Measurements from ENCODE around the gene QRICH2.

The QRICH2 gene

DNA sequence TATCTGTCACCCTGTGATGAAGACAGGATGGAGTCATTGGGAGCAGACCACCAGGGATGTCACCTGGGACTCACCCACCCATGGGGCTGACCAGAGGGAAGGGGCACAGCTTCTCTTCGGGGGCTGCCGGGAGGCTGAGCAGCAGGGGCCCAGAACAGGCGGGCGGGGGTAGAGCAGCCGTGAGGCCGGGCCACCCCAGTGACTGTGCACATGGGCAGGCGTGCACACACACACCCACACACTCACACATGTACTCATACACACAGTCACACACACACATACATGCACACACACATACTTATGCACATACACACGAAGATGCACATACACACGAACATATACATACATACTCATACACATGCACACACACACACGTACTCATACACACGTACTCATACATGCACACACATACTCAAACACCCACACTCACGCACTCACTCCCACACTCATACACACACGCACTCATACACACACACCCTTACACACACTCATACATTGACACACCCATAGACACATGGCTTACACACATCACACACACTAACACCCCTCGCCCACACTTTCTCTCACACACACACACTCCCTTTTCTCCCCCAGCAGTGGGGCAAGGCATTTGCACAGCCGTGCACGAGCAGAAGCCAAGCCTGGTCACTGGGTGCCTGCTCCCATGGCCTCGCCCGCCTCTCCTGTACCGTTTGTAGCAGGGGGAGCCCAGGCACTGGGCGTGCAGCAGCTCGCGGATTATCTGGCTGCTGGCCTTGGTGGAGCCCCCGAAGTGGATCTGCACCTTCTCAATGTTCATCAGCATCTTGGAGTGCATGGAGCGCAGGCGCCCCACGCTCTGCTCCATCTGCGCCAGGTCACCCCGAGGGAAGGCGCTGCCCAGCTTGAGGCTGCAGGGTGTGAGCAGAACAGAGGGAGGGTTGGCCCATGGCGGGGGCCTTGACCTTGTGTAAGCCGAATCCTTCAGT lies 30.5 kb downstream of the QRICH2 start:
- DNase-seq, result no peak

DNA sequence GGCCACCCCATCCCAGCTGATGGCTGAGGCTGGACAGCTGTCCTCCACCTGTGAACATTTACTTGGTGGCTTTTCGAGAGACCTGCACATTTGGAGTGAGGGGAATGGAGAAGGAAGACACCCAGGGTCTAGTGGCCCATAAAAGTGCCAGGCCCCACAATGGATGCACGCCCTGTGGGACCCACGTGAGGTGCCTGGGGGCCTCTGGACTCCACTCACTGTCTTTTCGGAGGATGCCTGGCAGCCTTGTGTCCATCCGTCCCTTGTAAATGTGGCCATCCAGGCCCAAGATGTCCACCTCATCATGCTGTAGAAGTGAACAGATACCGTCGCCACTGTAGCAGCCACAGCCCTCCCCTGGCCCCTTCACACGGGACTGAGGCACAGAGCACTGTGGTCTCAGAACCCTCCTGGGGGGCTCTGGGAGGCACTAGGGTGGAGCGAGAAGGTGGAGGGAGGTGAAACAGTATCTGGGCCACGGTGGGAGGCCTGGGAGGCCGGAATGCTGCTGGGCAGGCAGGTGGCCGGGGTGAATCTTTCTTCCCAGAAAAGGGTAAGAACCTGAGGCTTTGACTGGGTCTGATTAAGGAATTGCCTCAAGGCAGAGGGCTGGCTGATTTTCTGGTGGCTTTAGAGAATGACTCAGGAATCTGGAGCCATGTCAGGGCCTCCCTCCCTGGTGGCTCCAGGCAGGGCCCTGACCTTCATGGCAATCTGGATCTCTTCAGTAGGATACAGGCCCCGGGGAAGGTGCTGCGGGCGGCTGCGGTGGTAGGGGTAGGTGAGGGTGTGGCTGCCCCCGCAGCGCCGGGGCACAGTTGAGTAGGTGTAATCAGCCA lies 31.4 kb downstream of the QRICH2 start:
- DNase-seq, result no peak

DNA sequence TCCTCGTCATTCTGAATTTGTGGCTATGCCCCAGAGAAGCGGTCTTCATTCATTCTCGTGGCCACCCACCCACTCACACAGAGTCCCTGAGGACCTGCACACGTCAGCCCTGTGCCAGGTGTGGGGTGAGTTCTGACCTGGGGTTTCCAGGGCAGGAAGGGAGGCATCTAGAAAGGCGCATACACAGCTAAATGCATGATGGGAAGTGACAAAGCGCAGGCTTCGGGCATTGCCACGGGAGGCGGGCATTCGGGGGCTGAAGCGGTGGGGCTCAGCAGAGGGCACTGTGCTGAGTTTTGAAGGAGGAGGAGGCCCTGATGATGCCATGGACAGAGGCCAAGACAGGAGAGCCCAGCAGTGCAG lies 32.0 kb downstream of the QRICH2 start:
- DNase-seq, result no peak

DNA sequence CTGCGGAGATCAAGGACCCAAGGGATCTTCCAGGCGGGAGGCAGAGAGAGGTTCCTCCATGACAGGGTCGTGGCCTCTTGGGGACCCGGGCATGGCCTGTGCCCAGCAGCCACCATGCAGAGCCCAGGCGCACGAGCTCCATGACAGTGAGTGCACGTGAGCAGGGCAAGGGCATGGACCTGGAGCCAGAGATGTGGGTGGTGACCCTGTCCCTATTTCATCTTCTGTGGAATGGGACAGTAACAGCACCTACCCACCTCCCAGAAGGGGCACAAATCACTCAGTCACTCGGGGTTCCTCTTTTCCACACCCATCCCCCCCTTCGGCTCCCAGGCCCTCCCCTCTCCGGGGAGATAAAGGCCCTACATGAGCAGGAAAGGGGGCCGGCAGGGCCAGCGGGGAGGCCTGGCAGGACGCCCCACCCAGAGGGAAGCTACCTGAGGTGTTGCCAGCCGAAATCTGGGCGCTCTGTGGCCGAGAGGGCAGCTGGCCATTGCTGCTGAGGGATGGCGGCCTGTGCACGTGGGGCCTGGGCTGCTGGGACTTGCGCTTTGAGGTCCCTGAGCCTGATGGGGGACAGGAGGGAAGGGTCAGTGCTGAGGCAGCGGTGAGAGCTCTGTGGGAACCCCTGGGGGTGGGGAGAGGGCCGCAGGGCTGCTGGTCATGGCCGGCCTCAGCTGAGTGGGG lies 32.6 kb downstream of the QRICH2 start:
- DNase-seq, result no peak

DNA sequence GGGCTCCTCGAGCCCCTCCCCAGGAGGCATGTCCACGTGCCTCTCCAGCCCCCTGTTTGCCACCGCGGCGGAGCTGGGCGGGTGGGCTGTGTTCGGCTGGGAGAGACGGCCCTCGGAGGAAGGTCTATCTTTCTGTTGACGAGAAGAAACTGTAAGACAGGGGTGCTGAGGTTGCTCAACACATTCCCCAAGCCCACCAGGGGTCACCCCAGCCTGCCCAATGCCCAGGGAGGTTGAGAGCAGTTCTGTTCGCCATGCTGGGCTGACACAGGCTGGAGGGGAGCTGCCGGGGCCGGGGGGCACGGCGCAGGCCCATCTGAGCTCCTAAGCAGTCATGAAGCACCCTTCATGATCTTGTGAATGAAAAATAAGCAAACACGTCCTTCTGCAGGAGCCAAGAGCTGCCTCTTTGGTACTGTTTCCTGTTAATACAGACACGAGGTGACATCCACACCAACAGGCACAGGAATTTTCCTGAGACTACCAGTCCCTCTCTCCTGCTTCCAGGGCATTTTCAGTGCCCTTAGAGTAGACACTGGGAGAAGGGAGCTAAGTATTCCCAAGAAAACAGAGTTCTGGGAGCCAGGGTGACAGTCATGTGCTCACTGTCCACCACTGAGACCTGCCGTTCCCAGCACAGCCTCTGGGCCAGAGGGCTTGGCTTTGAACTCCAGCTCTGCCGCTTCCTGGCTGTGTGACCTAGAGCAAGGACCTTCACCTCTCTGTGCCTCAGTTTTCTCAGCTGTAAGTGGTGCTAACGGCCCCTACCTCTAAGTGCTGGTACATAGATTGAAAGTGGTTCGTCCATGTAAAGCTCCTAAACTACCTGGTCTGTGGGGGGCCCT lies 33.7 kb downstream of the QRICH2 start:
- no peak for DNase-seq

DNA sequence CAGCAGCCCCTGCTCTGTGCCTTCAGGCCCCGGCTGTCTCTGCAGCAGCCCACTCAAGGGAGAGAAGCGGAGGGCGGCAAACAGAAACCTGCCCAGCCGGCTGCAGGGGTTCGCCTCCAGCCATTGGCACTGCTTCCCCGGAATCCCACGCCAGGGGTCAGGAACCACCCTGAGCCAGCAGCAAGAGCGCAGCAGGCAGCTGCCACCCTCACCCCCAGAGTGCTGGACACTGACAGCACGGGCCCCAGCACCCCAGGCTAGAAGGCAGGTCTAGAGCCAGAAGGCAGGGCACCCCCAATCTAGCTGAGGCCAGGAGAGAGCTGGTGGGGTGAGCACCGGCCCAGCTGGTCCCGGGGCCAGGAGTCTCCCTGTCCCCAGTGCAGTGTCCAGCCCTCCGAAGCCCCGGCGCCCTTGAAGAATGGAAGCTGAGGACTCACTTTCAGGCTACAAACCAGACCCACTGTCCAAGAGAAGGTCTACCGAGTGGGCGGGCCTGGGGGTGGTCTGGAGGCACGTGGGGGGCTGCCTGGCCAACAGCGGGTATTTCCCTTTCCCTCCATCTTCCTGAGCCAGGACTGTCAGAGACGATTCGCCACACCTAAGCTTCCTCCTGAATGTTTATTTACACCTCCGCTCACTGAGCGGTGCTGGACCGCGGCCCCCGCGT lies 34.5 kb downstream of the QRICH2 start:
- DNase-seq, result no peak

DNA sequence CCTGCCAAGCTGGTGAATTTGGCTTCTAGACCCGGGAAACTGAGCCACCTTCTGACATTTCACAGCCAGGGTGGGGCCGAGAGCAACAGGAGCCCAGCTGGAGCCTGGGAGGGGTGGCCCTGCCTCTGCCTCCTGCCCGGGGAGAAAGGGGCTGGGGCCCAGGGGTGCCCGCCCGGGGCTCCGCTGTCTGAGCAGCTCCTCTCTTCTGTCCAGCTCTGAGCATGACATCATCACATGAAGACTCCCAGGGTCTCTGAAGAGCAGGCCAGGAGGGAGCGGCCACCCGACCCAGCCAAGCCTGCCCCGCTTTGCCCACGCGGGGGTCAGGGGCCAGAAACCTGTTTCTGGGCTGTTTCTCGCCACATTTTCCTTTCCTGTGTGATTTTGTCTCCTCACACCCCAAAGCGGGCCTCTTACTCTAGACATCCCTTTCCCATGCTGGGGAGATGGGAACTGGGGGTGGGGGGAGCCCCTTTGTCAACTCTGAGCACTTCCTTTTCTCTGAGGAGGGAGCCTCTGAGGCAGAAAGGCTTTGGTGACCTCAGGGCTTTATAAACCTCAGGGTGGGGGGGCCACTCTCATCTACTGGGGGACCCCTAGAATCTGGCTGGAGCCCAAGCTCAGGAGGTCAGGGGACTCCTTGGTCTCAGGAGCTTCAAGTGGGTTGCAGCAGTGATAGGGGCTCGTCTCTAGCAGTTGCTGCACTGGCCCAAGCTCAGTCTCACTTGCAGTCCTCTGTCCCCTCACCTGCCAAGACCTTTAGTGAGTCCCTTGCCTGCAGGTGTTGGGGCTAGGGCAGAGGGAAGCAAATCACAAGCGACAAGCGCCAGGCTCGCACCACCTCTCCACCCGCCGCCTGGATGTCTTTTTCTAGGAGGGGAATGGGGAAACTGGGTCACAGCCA lies 35.3 kb downstream of the QRICH2 start:
- DNase-seq, result peak; percentile 51 to 53

DNA sequence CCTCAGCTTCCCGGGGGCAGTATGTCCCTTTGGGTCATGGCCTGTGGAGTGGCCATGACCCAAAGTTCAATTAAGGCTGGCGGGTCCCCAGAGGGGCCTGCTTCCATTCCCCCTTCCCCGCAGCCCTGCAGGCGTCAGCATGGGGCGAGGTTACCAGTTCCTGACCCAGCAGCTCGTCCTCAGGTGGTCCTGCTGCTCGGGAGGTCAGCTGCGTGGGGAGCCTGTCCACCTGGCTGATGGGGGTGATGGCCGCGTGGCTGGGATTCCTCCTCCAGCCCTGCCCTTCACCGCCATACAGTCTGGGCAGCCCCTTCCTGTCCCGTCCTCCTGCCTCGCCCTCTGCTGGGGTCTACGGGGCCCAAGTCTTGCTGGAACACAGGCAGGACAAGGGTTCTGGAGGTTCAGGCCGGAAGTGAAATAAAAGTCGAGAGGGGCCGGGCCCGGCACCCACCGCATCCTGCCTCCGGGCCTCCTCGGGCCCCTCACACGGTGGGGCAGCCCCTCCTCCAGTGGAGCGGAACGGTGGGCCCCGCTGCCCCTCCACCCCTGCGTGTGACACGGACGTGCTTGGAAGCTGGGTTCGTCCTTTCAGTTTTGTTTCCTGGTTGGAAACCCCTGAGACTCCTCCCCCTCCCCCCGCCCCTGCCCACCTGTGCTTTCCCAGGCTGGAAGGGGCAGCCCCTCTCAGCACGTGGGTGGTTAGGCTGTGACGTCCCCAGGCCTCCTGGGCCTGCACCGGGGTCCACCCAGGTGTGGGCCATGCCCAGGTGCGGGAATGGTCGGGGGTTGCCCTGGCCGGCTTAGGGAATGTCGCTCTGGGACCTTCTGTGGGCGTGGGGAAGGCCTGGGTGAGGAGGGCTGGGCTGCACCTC lies 36.2 kb downstream of the QRICH2 start:
- peak; percentile 83 to 90 for DNase-seq

DNA sequence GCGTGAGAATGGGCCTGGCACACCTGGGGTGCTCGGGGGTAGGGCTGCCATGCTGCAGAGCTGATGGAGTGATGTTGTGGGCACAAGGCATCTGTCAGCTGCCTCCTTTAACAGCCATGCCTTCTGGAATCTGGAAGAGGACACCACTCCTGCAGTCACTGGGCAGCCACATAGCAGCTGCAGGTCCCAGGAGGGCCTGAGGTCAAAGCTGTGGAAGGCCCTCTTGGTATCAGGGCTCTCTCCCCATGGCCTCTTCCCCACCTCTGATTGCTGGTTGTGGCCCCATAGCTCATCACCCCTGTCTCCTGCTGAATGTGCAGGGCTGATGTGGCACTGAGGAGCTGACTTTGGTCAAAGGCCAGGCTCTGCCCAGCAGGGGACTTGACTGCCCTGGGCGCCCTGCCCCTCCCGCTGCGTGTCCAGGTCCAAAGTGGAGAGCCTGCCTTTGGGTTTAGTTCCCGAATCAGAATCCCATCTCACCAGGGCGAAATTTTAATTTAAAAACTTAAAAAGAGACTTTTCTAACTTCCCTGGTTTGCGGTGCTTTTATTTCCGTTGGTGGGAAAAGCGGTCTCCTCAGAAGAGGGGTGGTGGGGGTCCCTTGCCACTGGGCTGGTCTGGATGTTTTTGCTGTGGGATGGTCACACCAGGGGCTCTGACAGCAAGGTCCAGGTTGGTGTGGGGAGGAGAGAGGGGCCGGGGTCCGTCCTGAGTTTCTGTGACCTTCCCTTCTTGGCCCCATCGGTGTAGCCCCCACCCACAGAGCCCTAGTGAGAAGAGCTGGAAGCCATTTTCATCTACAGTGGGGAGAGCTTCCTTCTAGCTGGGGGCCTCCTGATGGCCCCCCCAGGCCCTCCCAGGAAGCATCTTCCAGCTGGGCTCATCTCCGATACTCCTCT lies 37.1 kb downstream of the QRICH2 start:
- no peak for DNase-seq

DNA sequence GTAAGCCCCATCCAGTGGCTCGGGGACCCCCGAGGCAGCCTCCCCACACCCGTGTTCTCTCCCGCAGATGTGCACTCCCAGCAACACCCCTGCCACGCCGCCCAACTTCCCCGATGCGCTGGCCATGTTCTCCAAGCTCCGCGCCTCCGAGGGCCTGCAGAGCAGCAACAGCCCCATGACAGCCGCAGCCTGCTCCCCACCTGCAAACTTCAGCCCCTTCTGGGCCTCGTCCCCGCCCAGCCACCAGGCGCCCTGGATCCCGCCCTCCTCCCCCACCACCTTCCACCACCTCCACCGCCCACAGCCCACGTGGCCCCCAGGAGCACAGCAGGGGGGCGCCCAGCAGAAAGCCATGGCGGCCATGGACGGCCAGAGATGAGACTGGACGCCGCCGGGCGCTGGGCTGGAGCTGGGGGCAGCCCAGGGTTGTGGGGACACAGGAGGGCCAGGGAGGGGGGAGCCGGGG lies 37.9 kb downstream of the QRICH2 start:
- DNase-seq, result peak in 1 of 2 donors; percentile 22

DNA sequence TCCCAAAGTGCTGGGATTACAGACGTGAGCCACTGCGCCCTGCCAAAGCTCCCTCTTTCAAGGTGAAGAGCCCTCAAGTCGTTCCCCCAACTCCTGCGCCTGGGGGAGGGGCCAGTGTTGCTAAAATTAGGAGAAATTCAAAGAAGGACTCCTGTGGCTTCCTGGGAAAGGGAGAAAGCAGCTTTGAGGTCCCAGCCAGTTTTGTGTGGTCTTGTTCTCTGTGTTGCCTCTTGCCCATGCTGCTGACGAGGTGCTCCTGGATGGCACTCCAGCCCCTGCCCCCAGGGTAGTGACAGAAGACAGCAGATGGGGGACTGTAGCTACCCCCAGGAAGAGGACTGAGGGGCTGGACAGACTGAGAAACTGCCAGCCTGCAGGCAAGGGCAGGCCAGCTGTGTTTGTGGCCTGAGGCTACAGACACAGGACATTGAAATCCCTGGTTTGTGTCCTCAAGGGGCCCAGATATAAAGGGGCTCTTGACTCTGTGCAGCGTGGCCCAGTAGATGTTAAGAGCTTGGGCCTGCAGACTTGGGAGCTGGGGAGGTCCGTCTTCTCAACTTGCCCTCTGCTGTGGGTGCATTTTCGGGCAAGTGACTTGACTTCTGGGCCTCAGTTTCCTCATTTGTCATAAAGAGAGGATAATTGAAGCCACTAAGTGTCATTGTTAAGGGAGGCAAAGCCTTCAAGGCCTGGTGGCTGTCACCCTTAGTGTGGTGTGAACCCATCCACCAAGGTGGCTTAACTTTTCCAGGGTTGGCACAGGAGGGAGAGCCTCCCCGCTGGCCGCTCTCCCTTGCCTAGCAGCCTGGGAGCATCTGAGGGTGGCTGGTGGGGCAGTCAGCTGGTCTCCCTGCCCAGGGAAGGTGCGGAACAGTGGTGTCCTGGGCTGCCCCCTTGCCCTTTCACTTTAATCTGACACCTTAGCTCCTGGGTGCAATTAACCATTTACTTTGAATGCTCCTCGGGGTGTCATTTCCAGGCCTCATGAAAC lies 38.8 kb downstream of the QRICH2 start:
- DNase-seq, result no peak

DNA sequence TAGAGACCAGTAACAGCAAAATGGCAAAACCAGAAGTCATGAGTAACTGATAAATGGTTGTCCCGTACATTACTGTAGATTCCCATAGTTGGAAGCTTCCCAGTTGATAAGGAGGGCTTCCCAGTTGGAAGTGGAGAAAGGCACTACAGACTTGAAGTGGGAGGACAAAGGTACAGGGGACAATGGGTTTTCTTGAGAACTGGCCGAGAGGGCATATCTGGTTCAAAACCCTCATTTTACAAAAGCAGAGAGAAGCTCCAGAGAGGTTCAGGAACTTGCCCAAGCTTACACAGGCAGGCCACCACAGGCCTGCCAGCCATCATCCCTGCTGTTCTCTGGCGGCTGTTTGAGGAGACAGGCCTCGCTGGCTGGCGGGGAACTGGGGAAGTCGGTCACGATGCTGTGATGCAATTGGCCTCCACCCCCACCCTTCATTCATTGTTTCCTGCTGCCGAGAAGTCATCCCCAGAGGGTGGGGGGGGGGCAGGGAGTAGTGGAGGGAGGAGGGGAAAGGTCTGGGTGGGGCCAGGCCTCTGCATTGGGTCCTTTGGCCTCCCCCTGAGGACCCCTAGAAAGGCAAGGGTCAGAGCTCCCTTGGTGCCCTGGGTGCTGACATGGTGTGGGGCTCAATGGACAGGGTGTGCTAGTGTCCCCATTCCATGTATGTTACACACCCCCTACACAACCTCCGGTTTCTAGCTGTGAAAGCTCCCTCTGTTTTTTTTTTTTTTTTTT lies 39.9 kb downstream of the QRICH2 start:
- peak; percentile 80 to 85 for DNase-seq

DNA sequence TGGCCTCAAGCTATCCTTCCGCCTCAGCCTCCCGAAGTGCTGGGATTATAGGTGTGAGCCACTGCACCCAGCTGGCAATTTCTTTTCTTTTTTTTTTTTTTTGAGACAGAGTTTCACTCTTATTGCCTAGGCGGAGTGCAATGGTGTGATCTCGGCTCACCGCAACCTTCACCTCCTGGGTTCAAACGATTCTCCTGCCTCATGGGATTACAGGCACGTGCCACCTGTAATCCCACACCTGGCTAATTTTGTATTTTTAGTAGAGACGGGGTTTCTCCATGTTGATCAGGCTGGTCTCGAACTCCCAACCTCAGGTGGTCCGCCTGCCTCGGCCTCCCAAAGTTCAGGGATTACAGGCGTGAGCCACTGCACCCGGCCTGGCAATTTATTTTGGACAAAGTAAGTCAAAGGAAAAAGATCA lies 40.5 kb downstream of the QRICH2 start:
- DNase-seq, result peak in 1 of 2 donors; percentile 37

DNA sequence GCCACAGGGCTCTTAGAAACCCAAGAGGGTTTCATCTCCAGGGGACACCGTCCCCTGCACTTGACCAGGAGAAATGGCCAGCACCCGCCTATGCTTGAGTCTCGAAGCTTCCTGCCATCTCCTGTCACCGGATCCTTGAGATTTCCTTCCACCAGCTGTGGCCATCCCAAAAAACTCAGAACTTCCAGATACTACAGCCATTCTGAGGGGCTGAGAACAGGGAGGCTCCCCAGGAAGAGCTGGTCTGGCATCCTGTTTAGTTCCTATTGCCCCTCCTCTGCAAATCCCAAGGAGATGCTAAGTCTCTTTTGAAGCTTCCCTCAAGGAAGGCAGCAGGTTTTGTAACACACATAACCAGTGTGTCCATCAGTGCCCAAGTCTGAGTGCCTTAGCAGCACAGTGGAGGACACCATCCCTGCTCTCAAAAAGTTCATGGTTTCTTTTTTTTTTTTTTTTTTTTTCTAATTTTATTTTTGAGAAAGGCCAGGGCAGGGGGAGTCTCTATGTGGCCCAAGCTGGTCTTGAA lies 41.0 kb downstream of the QRICH2 start:
- no peak for DNase-seq

DNA sequence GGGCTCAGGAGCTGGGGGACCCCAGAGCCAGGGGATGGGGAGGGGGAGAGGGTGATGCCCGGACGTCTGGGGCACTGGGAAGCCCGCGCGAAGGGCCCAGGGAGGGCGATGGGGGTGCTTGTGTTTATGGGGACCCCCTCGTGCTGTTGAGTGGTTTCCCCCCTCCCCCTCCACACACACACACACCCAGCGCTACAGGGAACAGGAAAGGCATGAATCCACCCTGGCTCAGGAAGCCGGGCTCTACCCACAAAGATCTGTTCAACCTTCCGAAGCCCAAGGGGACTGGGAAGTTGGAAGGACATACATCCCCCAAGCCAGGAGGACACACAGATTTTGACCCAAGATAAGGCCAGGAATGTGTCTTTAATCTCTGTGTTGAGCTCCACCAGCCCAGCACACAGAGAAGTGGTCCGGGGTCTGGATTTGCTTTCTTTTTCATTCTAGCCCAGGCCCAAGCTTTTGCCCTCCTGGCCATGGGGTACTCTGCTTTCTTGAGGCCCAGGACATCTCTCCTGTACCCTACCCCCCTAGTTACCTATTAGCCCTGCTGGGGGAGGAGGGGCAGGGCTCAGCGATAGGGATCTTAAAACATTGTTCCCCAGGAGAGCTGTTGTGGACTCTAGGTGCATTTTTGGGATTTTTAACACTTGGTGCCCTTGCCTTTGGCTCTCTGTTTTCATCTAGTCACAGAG lies 41.7 kb downstream of the QRICH2 start:
- DNase-seq, result peak; percentile 34 to 50
